Transverse colon (tissue), 3 donors: ENCODE results near the gene CST7.

Experiments
- CTCF ChIP-seq, 5 experiments: fragments of 200-600 bp in 3 of 5; fragments of 450-650 bp in 2 of 5; sonication (generic) in 3 of 5; IDR thresholded peaks; 1 replicate in 2 of 5; 2 replicates in 3 of 5; pipeline ENCODE4 v1.5.1; 2016 to 2017; ENCODE audit warnings: antibody characterized with exemption in 5 of 5, inconsistent platforms in 3 of 5, mild to moderate bottlenecking in 2 of 5, moderate library complexity in 1 of 5
- POLR2A ChIP-seq: fragments of 450-650 bp; IDR thresholded peaks from one replicate; pipeline ENCODE4 v1.6.1; 2016; ENCODE audit warnings: antibody characterized with exemption, mild to moderate bottlenecking, moderate library complexity

DNA sequence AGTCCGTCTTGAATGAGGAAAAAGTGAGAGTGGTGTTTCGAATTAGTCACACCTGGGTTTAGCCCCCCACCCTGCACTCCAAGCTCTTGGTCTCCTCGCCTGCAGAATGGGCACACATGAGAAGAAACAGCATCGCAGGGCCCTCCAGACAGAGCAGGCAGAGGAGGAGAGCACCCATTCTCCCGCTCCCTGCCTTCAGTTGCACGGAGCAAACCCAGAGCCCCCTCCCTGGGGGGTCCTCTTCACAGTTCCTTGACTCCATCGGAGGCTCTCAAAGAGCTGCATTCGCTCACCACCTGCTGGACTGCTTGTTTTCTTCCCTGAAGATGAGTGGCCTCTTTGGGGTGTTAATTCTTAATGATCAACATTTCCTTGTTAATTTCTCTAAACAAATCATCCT is 5.1 kb downstream of the CST7 start:
- no peak for TF ChIP-seq CTCF (IDR thresholded peaks at IDR 0.05)
- no peak for TF ChIP-seq POLR2A
